Lower lobe of right lung (tissue), 2 donors: Measurements from ENCODE around the gene PCDHB1. TPM values are rescaled to one million over a fixed set of nuclear protein-coding genes. Genes with fewer than 3 reads are reported as not detected.

Source experiments
- ATAC-seq, 2 donors: fragments of 200-7000 bp; cut with Tn5 transposase; one replicate each; pipeline ENCODE4 v1.9.1; 2020 to 2022; ENCODE audit warnings: mild to moderate bottlenecking in 2 of 2, moderate library complexity in 2 of 2
- DNase-seq: peaks from one replicate; pipeline ENCODE4 v3.0.0-alpha.2; 2020
- H3K27ac ChIP-seq: fragments of 200-600 bp; one replicate; pipeline ENCODE4 v1.8.0; 2022
- H3K27me3 ChIP-seq: fragments of 200-600 bp; one replicate; pipeline ENCODE4 v1.8.0; 2022; ENCODE audit warnings: low read depth
- H3K36me3 ChIP-seq: fragments of 200-600 bp; one replicate; pipeline ENCODE4 v1.8.0; 2022; ENCODE audit warnings: mild to moderate bottlenecking
- H3K4me1 ChIP-seq: fragments of 200-600 bp; one replicate; pipeline ENCODE4 v1.8.0; 2022
- H3K4me3 ChIP-seq: fragments of 200-600 bp; one replicate; pipeline ENCODE4 v1.8.0; 2022; ENCODE audit warnings: mild to moderate bottlenecking
- H3K9me3 ChIP-seq: fragments of 200-600 bp; one replicate; pipeline ENCODE4 v1.8.0; 2022
- intact Hi-C: fragments of 100-400 bp; cut with DNase I; formaldehyde crosslinking; loops from one replicate; pipeline ENCODE4 v1.11.0; 2022
- total RNA-seq: library from RNA; stranded (reverse); fragmentation: NEBNext Ultra II Directional; extraction: Animal tissue kit (Norgen Biotek cat#: 25700); gene quantifications from one replicate; pipeline ENCODE4 v1.2.1, GENCODE V29; 2021
- TF ChIP-seq, protein P1 (sequence below): fragments of 200-600 bp; IDR thresholded peaks from one replicate; pipeline ENCODE4 v1.8.0; 2022; ENCODE audit warnings: antibody characterized with exemption, mild to moderate bottlenecking
- donor health status: DM: no; HTN: yes; CAD: no; lungs with severe emphysema.

Gene PCDHB1
- total RNA-seq, 1 donor from 2014 or later, result 0.15 TPM

DNA sequence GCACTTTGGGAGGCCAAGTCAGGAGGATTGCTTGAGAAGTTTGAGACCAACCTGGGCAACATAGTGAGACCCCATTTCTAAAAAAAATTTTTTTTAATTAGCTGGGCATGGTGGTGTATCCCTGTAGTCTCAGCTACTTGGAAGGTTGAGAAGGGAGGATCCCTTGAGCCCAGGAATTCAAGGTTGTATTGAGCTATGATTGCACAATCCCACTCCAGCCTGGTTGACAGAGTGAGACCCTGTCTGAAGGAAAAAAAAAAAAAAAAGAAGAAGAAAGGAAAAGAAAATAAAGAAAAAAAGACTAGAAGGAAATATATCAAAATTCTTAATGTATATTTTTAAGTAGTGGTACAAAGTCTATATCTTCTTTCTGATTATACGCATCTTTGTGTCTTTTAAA lies 28.8 kb upstream of the PCDHB1 start:
- H3K9me3 ChIP-seq, result no peaks in the 10 kb centered on the region
- H3K27me3 ChIP-seq, result no peaks in the 10 kb centered on the region
- no peaks in the 10 kb centered on the region for H3K4me1 ChIP-seq
- ATAC-seq (no peak), DNase-seq (no peak)
- no peaks in the 10 kb centered on the region for H3K36me3 ChIP-seq
- intact Hi-C loops, result no loop called here
- TF ChIP-seq, protein P1, sequence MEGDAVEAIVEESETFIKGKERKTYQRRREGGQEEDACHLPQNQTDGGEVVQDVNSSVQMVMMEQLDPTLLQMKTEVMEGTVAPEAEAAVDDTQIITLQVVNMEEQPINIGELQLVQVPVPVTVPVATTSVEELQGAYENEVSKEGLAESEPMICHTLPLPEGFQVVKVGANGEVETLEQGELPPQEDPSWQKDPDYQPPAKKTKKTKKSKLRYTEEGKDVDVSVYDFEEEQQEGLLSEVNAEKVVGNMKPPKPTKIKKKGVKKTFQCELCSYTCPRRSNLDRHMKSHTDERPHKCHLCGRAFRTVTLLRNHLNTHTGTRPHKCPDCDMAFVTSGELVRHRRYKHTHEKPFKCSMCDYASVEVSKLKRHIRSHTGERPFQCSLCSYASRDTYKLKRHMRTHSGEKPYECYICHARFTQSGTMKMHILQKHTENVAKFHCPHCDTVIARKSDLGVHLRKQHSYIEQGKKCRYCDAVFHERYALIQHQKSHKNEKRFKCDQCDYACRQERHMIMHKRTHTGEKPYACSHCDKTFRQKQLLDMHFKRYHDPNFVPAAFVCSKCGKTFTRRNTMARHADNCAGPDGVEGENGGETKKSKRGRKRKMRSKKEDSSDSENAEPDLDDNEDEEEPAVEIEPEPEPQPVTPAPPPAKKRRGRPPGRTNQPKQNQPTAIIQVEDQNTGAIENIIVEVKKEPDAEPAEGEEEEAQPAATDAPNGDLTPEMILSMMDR, result no peak
- H3K4me3 ChIP-seq, result no peak overlapping the region
- no peak overlapping the region for H3K27ac ChIP-seq

DNA sequence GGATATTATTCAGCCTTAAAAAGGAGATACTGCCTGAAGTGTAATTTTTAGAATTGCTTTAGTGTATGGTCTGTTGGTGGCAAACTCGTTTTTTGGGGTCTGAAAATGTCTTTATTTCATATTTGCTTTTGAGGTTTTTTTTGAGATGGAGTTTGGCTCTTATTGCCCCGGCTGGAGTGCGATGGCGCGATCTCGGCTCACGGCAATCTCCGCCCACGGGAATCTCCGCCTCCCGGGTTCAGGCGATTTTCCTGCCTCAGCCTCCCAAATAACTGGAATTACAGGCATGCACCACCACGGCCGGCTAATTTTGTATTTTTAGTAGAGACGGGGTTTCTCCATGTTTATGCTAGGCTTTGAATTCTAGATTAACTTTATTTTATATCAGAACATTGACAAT lies 20.2 kb upstream of the PCDHB1 start:
- H3K27ac ChIP-seq, result no peak overlapping the region
- DNase-seq (no peak), ATAC-seq (no peak)
- intact Hi-C loops, result no loop called here
- no peaks in the 10 kb centered on the region for H3K9me3 ChIP-seq
- H3K4me1 ChIP-seq, result no peaks in the 10 kb centered on the region
- TF ChIP-seq, protein P1, result no peak
- no peak overlapping the region for H3K4me3 ChIP-seq
- no peaks in the 10 kb centered on the region for H3K36me3 ChIP-seq
- H3K27me3 ChIP-seq, result no peaks in the 10 kb centered on the region

DNA sequence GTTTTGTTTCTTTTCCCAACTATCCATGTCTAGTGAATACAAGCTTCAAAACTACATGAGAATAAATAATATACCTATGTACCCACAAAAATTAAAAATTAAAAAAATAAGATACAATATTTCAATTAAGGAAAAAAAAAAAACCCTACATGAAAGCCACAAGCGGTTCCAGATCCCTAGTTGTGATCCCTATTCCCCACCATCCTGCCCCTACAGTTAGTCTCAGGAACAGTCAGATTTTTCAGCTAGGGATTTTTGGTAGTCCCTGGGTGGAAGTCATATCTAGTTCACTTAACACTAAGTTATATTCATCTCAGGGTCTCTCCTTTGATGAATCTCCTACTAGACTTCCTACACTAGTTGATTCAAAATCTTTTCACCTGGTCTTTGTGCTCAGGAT lies 18.5 kb upstream of the PCDHB1 start:
- ATAC-seq (no peak), DNase-seq (no peak)
- Histone ChIP-seq H3K4me1 (no peaks in the 10 kb centered on the region), H3K27ac (no peak overlapping the region), H3K9me3 (no peaks in the 10 kb centered on the region), H3K36me3 (no peaks in the 10 kb centered on the region), H3K4me3 (no peak overlapping the region), H3K27me3 (no peaks in the 10 kb centered on the region)
- intact Hi-C loops, result no loop called here
- TF ChIP-seq, protein P1, result no peak

GRCh38 chr5:141039061-141039460 lies 12.1 kb upstream of the PCDHB1 start:
- Histone ChIP-seq H3K27ac (no peak overlapping the region), H3K27me3 (no peaks in the 10 kb centered on the region), H3K36me3 (no peaks in the 10 kb centered on the region), H3K4me1 (peaks cover 7% of the 10 kb centered on the region), H3K4me3 (no peak overlapping the region), H3K9me3 (no peaks in the 10 kb centered on the region)
- ATAC-seq (no peak), DNase-seq (no peak)
- intact Hi-C loops, result no loop called here
- TF ChIP-seq, protein P1, result no peak

DNA sequence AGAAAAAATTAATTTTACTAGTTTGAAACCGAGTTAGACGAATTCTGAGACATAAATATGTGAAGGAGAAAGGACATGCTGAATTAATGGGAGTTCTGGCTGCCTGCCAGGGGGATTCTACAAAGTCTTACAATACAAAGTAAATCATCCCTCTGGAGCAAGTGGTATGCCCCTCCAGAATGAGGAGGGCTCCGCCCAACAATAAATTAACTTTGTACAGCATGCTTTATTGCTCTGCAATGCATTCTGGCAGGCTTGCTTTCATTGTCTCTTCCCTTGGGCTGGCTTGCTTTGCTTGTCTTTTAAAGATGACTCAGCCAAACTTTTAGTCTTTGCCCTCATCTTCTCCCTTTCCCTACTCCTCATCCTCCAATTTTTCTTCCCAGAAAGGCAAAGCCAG lies 11.7 kb upstream of the PCDHB1 start:
- H3K27me3 ChIP-seq, result no peaks in the 10 kb centered on the region
- H3K9me3 ChIP-seq, result no peaks in the 10 kb centered on the region
- no peak overlapping the region for H3K27ac ChIP-seq
- TF ChIP-seq, protein P1, result no peak
- no peak for ATAC-seq
- intact Hi-C loops, result no loop called here
- DNase-seq, result no peak
- no peak overlapping the region for H3K4me3 ChIP-seq
- no peaks in the 10 kb centered on the region for H3K36me3 ChIP-seq
- H3K4me1 ChIP-seq, result peaks cover 7% of the 10 kb centered on the region
